Stimulated activated CD4-positive, alpha-beta T cell treated with anti-CD3 and anti-CD28 coated beads, Interleukin-4, amount 100 ng/mL, for 1 hour (primary cell): Measurements from ENCODE around the gene FANCC.
A peak's percentile ranks its signal among the peaks of the same experiment; 100 is the strongest.

Experiments used
- DNase-seq: peaks from one replicate; pipeline ENCODE4 v3.0.0-alpha.2; 2020

The FANCC gene

DNA sequence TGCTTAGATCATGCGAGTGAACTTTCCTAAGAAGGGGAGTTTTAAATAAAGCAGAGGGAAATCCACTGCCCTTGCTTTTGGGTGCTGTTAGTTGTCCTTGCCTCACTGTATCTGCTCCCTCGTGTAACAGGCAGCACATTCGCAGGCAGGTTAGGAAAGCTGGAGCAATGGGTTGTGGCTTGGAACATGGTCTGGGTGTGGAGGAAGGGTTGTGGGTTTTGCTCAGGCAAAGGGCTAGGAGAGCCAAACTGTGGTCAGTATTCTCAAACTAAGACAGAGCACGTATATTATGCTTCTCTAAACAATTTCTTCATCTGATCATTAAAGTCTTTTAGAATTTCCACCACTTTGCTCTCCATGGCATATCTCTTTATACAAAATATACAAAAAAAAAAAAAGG, 135.7 kb downstream of the FANCC start:
- DNase-seq, result no peak

DNA sequence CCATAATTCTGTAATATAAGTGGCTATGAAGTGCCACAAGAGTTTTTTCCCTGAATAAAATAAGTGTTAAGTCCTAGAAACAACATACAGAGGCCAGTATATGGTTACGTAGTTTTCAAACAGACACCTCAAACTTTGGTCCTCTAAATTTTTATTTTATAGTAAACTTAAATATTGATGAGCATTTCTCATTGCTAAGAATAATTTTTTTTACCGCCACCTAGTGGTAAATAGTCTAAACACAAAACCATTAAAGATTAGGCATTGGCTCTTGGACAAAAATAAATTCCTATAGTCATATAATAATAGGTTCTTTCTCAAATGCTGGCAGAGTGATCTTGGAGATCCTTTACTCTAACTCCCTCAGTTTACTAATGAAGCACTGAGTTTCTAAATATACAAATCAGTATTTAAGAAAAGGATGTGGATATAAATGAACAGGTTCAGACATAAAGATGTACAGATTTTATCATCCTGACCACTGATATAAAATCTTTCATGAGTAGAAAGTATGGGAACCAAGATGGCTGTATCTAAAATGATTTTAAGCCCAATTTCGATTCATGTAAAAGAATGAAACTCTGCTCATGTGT, 136.2 kb downstream of the FANCC start:
- no peak for DNase-seq

DNA sequence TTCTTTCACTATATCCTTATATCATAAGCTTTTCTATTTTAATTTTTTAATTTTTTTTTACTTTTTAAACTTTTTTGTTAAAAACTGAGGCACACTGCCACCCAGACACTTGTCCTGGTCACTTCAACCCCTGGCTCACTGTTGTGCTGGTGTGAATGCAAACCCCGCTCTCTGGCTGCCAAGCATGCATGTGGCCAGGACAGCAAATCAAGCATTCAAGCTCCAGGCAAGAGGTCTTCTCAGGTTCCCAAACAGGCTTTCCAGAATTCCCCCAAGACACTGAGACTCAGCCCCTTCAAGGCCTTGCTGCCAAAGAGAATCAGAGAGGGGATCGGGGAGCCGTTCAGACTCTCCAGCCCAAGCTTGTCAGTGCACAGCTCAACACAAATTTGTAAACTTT, 139.9 kb downstream of the FANCC start:
- DNase-seq, result no peak

DNA sequence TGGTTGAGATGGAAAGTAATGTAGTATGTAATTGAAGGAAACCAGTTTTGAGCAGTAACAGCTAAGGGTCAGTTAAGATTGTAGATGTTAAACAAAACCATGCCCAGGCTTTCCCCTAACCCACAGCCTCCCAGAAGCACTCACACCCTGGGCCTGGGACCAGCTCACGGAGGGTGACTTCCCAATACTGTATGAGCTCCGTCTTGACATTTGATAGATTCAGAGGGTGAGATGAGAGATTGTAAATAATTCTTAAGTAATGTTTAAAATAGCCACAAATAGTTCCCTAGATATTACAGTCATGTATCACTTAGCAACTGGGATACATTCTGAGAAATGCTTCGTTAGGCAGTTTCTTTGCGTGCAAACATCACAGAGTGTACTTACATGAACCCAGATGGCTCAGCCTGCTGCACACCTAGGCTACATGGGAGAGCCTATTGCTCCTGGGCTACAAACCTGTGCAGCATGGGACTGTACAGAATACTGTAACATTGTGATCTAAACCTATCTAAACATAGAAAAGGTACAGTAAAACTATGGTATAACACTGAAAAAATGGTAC, 140.7 kb downstream of the FANCC start:
- no peak for DNase-seq

DNA sequence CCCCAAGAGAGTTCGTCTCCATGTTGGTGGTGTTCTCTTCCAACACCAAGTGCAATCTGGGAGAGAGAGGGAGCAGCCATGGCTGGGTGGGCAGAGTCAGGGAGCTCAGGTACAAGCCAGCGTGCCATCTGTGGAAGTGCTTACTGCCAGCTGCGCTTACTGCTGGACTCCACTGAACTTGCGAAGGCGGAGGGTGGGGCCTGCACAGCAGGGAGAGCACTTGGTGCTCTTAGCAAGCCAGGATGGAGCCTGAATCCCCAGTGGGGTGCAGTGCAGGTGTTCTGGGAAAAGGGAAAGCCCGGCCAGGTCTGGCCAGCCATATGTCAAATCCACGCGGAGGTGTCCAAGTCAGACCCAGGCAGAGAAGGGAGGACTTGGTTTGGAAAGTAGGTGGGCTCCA, 142.0 kb downstream of the FANCC start:
- DNase-seq, result no peak

DNA sequence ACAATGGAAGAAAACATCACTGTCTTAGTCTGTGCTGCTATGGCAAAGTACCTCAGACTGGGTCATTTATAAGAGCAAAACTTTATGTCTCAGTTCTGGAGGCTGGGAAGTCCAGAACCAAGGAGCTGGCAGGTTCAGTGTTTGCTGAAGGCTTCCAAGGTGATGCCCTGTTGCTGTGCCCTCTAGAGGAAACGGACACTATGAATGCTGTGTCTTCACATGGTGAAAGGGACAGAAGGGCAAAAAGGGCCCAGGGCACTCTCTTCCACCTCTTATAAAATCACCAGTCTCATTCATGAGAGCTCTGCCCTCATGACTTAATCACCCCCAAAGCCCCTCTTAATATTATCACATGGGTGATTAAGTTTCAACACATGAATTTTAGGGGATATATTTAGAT, 143.5 kb downstream of the FANCC start:
- DNase-seq, result no peak

DNA sequence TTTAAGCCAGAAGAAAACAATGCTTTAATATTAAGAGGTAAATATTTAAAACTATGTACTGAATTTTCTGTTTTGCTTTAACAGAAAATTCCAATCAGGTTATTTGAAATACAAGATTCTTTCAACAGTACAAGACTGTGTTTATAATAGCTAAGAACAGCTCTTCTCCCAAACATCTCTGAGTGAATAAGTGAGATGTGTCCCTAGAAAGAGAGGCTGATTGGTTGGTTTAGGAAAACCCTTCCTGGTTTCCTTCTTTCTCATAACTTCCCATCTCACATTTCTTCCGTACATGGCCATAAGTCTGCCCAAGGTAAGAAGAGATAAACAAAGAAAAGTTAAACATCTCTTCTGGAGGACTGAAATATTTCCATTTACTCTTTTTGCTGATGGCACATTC, 145.9 kb downstream of the FANCC start:
- DNase-seq, result no peak

DNA sequence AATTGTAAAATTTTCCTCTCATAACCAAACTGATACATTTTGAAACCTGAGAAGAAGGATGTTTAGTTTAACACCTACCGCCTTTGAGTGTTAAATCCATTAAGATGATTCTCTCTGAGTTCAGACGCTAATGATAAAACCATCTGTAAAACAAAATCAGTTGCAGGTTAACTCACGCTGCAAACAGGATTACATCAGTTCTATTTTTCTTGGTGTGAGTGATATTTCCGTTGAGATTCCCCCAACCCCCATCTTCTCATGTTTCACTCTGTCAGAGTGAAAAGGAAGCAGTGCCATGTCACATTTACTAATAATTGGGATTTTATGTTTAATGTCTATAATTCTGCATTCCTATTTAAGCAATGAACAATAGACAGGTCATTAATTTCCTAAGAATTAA, 146.5 kb downstream of the FANCC start:
- DNase-seq, result no peak

DNA sequence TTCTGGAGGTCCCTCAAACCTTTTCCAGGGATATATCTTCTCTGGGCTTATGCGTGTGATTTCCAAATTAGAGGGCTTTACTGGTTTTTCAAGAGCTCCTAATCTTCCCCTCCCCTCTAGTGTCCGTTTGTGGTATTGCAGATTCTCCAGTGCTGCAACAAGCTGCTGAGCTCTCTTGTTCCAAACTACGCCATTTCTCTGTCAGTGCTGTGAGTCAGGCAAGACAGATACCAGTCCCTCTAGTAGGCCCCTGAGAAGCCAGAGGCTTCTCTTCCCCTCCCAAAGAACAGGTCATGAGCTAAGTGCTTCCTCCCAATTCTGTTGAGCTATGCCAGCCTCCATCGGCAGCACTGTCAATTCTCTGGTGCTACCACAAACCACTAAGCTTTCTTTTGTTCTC, 149.5 kb downstream of the FANCC start:
- DNase-seq, result peak; percentile 28

DNA sequence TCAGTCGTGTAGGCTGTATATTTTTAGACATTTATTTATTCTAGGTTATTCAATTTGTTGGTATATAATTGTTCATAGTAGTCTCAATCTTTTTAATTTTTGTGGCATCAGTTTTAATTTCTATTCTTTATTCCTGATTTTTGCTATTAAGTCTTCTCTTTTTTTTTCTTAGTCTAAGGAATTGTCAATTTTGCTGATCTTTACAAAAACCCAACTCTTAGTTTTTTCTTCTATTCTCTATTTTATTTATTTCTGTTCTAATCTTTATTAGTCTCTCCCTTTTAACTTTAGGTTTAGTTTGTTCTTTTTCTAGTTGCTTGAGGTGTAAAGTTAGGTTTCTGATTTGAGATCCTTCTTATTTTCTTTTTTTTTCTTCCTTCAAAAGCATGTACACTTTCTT, 152.5 kb downstream of the FANCC start:
- DNase-seq, result no peak

DNA sequence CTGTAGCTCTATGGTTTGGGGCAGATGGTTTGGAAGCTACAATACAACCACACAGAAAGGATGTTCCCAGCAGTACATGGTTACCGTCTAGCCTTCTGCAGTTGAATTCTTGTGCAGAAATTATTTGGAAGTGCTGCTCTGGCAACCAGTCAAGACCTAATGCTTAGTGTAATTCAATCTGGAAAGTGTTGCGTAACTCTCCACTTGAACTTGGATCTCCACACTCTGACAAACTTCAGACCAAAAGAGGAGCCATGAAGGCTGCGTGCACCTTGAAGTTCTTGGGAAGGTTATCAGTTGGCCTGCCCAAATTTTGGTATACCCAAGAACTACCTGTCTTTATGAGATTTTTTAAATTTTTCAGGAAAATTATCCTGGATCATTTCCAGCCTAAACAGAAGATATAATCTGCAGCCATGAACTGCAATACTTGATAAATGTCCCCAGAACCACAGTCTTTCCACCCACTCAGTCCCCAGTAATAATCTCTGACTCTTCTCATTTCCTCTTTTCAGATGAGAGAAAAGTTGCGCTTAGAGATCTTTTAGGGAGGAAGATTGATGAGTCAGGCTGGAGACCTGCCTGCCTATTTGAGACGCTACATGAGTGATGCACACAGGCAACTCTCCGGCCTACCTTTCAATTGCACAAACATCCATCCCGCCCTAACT, 159.9 kb downstream of the FANCC start:
- DNase-seq, result no peak

DNA sequence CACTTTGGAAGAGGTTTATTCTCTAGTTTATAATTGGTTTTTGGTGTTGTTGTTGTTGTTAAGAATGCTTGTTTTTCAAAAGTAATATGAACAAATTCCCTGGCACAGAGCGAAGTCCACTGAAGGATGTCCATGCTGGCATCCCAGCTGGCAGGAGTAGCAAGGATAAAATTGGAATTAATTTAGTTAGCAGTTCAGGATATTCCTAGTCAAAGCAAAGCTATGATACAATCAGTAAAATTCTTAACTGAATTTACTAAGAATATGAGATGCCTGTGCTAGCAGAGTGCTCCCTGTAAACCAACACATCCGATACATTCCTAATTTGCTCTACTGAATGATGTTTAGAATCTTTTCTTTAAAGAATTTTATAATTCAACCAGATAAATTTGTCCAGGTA, 161.4 kb downstream of the FANCC start:
- DNase-seq, result no peak

DNA sequence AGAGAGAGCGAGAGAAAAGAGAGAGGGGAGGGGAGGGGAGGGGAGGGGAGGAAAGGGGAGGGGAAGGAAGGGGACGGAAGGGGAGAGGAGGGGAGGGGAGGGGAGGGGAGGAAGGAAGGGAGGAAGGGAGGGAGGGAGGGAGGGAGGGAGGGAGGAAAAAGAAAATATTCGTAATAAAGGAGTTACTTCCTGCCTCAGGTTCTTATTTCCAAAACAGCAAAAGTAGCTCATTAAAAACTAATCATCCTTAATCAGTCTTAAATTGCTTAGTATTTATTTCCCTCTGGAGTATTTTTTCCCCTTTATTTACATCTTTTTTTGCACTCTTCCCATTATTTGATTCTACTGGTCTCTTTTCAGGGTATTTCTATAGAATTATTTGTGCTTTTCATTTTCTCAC, 162.3 kb downstream of the FANCC start:
- DNase-seq, result no peak

DNA sequence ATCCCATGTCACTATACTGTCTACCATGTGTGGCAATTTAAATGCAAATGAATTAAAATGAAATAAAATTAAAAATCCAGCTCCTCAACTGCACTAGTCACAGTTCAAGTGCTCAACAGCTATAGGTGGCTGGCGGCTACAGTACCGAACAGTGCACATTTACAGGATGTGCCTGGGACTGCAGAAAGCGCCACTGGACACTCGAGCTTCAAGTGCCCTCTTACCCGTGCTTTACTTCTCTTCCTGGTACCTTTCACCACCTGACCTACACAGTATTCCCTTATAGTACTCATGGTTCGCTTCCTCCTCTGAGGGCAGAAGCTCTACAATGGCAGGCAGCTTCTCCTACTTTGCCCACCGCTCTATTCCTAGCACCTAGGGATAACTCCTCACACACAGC, 166.6 kb downstream of the FANCC start:
- no peak for DNase-seq

DNA sequence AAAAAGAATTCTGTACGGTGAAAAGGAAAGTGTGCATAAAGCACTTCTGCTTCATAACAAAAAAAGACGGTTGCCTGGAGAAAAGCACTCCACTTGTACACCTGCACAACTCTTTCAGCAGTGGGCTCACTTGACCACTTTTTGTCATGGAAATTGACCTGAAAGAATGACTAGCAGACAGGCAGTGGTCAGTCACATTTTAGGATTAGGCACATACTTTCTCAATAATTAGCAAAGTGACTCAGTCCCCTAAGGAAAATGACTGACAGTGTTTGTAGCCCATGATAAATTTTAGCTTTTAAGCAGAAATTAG, 169.3 kb downstream of the FANCC start:
- no peak for DNase-seq

DNA sequence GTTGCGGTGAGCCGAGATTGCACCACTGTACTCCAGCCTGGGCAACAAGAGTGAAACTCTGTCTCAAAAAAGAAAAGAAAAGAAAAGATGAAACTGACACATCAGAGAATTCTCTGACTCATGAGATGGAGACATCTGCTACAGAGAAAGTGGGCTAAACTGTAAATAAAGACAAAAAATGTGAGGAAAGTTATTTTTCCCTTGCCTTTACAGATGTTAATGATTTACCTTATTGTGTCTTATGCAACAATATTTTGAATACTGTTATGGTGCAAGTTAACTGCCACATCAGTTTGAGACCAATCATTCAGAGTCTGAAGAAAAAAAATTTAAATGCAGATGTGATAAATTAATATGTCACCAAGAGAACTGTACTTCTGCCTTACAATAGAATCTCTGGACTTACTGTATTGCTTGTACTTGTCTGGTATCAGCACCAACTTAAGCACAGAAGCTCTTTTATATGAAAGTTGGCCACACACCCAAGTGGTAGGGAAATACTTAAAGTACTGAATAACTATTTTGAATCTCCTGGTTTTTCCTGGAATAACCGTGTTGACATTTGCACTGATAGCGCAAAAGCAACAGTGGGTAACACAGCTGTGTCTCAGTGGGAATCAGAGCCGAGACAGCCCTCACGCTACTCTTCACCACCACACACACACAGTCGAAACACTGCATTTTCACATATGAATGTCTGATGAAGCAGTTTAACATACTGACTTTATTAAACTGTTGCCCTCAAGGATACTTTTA, 169.9 kb downstream of the FANCC start:
- DNase-seq, result no peak

DNA sequence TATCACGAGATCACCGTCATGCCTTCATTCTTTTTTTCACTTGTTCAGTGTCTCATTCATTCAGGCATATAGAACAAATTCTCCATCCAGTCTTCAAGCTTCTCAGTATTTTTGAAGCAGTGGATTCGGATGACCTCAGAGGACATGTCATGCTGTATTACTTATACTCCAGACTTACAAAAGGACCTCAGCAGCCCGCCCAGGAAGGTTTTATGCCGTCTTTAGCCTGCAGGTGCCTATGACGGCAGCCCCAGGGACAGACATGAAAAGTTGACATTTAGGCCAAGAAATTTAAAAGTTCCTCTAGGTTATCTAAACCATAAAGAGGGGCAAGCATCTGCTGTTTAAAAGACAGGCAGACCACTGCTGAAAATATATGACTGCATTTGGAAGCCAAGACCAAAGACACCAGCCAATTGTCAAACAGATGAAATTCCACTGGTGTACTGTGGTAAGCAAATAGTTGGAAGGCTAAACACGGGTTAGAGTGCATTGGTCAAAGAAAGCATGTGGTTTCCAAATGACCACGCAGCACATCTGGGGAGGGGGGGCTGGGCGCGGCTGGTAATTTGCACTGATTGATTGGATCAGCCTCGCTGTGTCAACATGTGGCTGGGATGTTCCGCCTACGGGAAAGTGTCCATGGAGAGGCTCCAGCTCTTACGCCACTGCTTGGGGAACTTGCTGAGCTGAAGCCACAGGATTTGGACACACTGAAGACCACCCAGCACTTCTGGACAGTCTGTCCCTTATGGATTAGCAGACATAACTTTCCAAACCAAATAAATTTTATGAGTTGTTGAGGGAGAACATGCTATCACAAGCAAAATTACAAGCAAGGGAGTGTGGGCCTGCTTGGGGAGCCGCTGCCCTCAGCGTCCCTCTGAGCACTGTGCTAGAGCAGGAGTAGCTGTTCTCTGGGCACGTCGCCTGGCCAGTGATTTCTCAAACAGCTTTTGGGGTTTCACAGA, 173.6 kb downstream of the FANCC start:
- no peak for DNase-seq

DNA sequence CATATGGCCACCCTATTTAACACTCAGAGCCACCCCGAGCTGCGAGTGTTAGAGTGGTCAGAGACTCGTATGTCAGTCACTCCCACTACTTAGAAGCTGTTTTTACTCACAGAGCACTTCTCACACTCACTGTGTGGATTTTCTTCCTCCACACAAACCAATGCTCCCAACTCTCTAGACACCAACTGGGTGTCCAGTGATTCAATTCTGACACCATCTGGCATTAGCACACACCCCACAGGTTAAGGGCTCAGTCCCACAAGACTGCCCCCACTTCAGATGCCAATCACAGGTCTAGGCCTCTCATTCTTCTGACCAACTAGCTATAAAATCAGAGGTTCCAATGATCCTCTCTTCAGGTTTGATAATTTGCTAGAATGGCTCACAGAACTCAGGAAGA, 174.8 kb downstream of the FANCC start:
- DNase-seq, result no peak

DNA sequence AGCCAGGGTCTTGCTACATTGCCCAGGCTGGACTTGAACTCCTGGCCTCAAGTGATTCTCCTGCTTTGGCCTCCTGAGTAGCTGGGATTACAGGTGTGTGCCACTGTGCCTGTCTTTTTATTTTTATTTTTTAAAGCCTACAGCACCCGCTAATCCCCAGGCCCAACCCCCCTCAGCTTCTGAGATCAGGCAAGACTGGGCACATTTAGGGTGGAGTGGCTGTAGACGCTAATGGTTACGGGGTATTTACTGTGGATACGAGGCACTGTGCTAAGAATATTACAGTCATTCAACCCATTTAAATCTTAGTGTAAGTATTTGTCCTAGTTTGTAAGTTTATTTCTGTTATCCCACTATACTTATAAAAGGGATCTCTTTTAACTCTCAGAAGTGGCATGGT, 175.2 kb downstream of the FANCC start:
- no peak for DNase-seq

DNA sequence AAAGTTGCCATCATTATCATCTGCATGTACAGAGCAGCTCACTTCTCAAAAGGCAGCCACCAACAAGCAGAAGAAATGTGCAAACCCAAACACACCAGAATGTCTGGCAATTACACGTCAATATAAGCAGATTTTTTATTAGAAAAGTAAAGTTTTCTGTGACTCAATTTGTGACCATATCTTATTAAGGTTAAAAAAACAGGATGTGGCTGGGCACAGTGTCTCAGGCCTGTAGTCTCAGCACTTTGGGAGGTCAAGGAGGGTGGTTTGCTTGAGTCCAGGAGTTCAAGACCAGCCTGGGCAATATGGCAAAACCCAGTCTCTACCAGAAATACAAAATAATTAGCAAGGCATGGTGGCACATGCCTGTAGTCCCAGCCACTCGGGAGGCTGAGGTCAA, 176.7 kb downstream of the FANCC start:
- DNase-seq, result no peak

DNA sequence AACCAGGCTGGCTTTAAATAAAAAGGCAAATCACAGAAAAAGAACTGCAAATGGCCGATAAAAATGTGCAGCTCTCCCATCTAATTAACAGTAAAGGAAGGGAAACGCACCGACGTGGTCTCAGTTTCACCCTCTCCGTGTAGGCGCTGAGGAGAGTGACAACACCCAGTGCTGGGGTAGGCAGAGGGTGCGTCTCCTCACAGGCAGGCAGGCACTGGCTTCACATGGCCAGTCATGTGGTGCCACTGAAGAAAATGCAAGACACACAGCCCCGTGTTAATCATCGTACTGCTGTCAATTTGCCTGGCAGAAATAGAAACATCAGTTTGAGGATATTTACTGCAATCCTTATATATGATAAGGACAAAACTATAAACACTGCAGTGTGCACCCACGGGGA, 178.4 kb downstream of the FANCC start:
- DNase-seq, result no peak

DNA sequence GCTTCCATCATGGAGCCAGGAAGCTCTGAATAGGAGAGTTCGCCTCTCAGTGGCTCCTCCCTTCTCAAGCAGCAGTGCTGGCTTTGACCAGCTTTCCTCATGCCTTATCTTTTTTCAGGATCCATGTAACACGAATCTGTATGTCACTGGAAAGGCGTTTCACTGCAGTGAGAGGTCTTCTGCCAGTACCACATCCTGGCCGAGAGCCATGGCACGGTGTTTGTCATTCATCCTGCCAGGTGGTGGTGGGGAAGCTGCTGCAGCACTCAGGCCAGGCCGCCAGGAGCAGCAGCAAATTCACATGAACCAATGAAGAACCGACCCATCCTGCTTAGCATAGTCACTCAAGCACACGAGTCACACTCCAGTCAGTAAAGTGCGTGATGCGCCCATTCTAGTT, 179.0 kb downstream of the FANCC start:
- DNase-seq, result no peak

DNA sequence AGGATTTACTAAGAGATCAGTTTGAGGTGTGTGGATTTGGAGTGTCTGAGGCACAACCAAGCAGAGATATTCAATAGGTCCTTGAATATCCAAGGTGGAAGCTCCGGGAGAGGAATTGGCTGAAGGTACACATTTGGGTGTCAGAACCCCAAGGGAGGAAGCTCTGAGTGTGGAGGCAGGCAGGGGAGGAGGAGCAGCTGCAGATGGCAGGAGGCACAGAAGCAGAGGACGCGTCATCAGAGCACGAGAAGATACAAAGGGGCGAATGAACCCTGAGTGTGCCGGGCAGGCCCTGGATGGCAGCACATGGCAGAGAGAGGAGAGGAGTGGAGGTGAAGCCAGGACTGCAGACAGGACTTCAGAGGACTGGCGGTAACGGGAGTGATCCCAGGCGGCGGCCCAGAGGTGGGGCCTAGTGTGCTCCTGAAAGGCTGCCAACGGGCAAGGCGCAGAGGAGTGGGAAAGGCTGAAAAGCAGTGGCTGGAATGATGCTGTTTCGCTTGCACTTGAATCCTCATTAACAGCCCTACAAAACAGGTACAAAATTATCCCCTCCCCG, 179.8 kb downstream of the FANCC start:
- DNase-seq, result no peak
